ENCODE data around the gene BRCA2. TPM values are rescaled to one million over a fixed set of nuclear protein-coding genes. Genes with fewer than 3 reads are reported as not detected.

BRCA2 gene
- total and polyA plus RNA-seq, 9 of the 15 experiments (the other 6 are each of a cell fraction or from before 2014, with no cell fraction given), result 4.1 to 17.3 (median 5.8) TPM

GRCh38 chr13:32302461-32302860 lies 12.8 kb upstream of the BRCA2 start:
- Histone ChIP-seq H2AFZ (ENCODE audit: low read depth, low read length) (no peak overlapping the region), H3K27me3 (ENCODE audit: control insufficient read depth in 2 of 2, insufficient read depth in 2 of 2, low read length in 2 of 2) (peaks cover 12 to 22% of the 10 kb centered on the region in 2 experiments; a peak in 4 of 5 replicates), H3K79me2 (ENCODE audit: control insufficient read depth, insufficient read depth, low read length) (no peaks in the 10 kb centered on the region), H3K4me3 (no peak overlapping the region), H3K9me1 (ENCODE audit: control insufficient read depth, insufficient read depth, low read length) (no peaks in the 10 kb centered on the region), H3K4me1 (replicated peaks in 1 of 2; ENCODE audit: control insufficient read depth in 2 of 2, insufficient read depth in 2 of 2, low read length in 2 of 2) (no peaks in the 10 kb centered on the region), H4K20me1 (replicated peaks; ENCODE audit: control insufficient read depth, insufficient read depth, low read length) (no peaks in the 10 kb centered on the region), H3K9ac (ENCODE audit: insufficient read depth in 1 of 2, low read depth in 2 of 2, low read length in 2 of 2) (no peak overlapping the region), H3K4me2 (ENCODE audit: insufficient read depth, low read length) (no peak overlapping the region), H3K36me3 (ENCODE audit: control insufficient read depth, insufficient read depth, low read length) (no peaks in the 10 kb centered on the region), H3K9me3 (replicated peaks; ENCODE audit: control insufficient read depth, insufficient read depth, low read depth, low read length) (no peaks in the 10 kb centered on the region), H3K27ac (ENCODE audit: extremely low read depth, low read depth, low read length) (no peak overlapping the region)
- CTCF ChIA-PET (ENCODE audit: low intra/inter-chr PET ratio), result no interaction called here
- ATAC-seq (no peak), DNase-seq (ENCODE audit: extremely low read depth in 1 of 4, low spot score in 3 of 4) (no peak), FAIRE-seq (no peak)
- POLR2A ChIA-PET, result interaction anchor here (0.5 kb wide), 1 partner anchor 366 kb away, joined by 4 read pairs; no protein-coding TSS in a partner anchor
- BruUV-seq (replicated peaks), result no TSS peak
- intact Hi-C loops (cut with micrococcal nuclease) (no loop called here), in situ Hi-C loops (cut with MboI) (loop anchor here (25.0 kb wide), 1 partner anchor 390 kb away; no protein-coding TSS in a partner anchor)
- no peak for TF ChIP-seq FOSL1 (tag; conservative IDR thresholded peaks at IDR 0.05)
- peak; percentile 80 for TF ChIP-seq RBM25 (IDR thresholded peaks at IDR 0.05; ENCODE audit: low read depth, low read length, severe bottlenecking)
- WGBS (ENCODE audit: insufficient coverage, low coverage, missing lambda C conversion rate), result 6% methylated on average over 2 of the region's 2 CpGs

GRCh38 chr13:32305646-32306045 lies 9.7 kb upstream of the BRCA2 start:
- POLR2A ChIA-PET, result interaction anchor here (1.3 kb wide), 1 partner anchor 10 kb away, joined by 9 read pairs; the partner anchor contains the start of genes BRCA2 and ZAR1L
- Histone ChIP-seq H3K27me3 (ENCODE audit: control insufficient read depth in 2 of 2, insufficient read depth in 2 of 2, low read length in 2 of 2) (peaks cover 2 to 6% of the 10 kb centered on the region in 2 experiments; a peak in 2 of 5 replicates), H3K4me3 (no peak overlapping the region), H3K27ac (ENCODE audit: extremely low read depth, low read depth, low read length) (no peak overlapping the region), H3K36me3 (ENCODE audit: control insufficient read depth, insufficient read depth, low read length) (no peaks in the 10 kb centered on the region), H3K9me1 (ENCODE audit: control insufficient read depth, insufficient read depth, low read length) (no peaks in the 10 kb centered on the region), H2AFZ (ENCODE audit: low read depth, low read length) (no peak overlapping the region), H3K9me3 (replicated peaks; ENCODE audit: control insufficient read depth, insufficient read depth, low read depth, low read length) (no peaks in the 10 kb centered on the region), H3K9ac (ENCODE audit: insufficient read depth in 1 of 2, low read depth in 2 of 2, low read length in 2 of 2) (no peak overlapping the region), H3K4me2 (ENCODE audit: insufficient read depth, low read length) (no peak overlapping the region), H4K20me1 (replicated peaks; ENCODE audit: control insufficient read depth, insufficient read depth, low read length) (no peaks in the 10 kb centered on the region), H3K79me2 (ENCODE audit: control insufficient read depth, insufficient read depth, low read length) (no peaks in the 10 kb centered on the region), H3K4me1 (replicated peaks in 1 of 2; ENCODE audit: control insufficient read depth in 2 of 2, insufficient read depth in 2 of 2, low read length in 2 of 2) (no peaks in the 10 kb centered on the region)
- no peak for ATAC-seq
- CTCF ChIA-PET (ENCODE audit: low intra/inter-chr PET ratio), result no interaction called here
- BruUV-seq (replicated peaks), result no TSS peak
- in situ Hi-C loops (cut with MboI) (loop anchor here (25.0 kb wide), 1 partner anchor 393 kb away; no protein-coding TSS in a partner anchor), intact Hi-C loops (cut with micrococcal nuclease) (no loop called here)
- no peak for DNase-seq (ENCODE audit: extremely low read depth in 1 of 4, low spot score in 3 of 4)
- FAIRE-seq, result no peak
- no peak for TF ChIP-seq ZNF778 (CRISPR knock-in tag; IDR thresholded peaks at IDR 0.05)
- no peak for TF ChIP-seq TCF7L2 (IDR thresholded peaks at IDR 0.05; ENCODE audit: low read depth, low read length)
- TF ChIP-seq CUX1 (CRISPR knock-in tag; IDR thresholded peaks at IDR 0.05), result no peak
- no peak for TF ChIP-seq PHB2 (IDR thresholded peaks at IDR 0.05; ENCODE audit: low read depth)
- TF ChIP-seq CEBPZ (IDR thresholded peaks at IDR 0.05; ENCODE audit: borderline replicate concordance, low read depth, low read length), result no peak
